Heart left ventricle (tissue), 13 donors: ENCODE data around the gene ESRRA.

Source experiments
- CTCF ChIP-seq, 12 donors: fragments of 200-600 bp; sonication (generic) in 4 of 12; IDR thresholded peaks; one replicate each; pipeline versions ENCODE4 v1.5.0 to v1.8.0; 2018 to 2022; ENCODE audit warnings: antibody characterized with exemption in 12 of 12, mild to moderate bottlenecking in 5 of 12
- POLR2A ChIP-seq, 2 donors: fragments of 450-650 bp; IDR thresholded peaks; one replicate each; pipeline ENCODE4 v1.6.1; 2017; ENCODE audit warnings: antibody characterized with exemption in 2 of 2, mild to moderate bottlenecking in 2 of 2, moderate library complexity in 2 of 2
- donor health status: ischemic (EF 13 %, LVEDD 7.1; RV severe dilation, severe dysfunction).
- donor health status: DM: no; HTN: yes; CAD: no.
- donor health status: DM: no; HTN: no; CAD: no.
- donor health status: ischemic (EF 25% LVEDD 6.9; RV normal size, moderate dysfunction).
- donor health status: ischemic (EF 25% LVEDD 5.7; RV mildly dilated, moderate dysfunction).
- donor health status: ischemic (EF 35%, LVEDD 5.7; RV mildly dilated, moderate dysfunction).
- donor health status: nonischemic (EF 11% LVEDD 7.7; RV severe dilation, severe dysfunction).
- donor health status: DM: yes; HTN: yes; CAD: no.
- donor health status: PGD.
- donor health status: ischemic (EF 29% LVEDD 5.4; RV normal size, mild dysfunction).
- donor health status: nonischemic (EF 23%, LVEDD 6.1; RV moderate dilation, normal function).

- TF ChIP-seq CTCF (IDR thresholded peaks at IDR 0.05) (no peak), POLR2A (IDR thresholded peaks at IDR 0.05) (no peak)
These were observed 33.4 kb downstream of the ESRRA start for GRCh38 chr11:64338716-64339115.
